ENCODE results near the gene TCOF1.

- no peak for TF ChIP-seq CTCF (IDR thresholded peaks at IDR 0.05; ENCODE audit: insufficient read depth, low read length)
- TF ChIP-seq GABPA (IDR thresholded peaks at IDR 0.05; ENCODE audit: low read depth), result no peak
- no peak for TF ChIP-seq SPI1 (IDR thresholded peaks at IDR 0.05; ENCODE audit: borderline replicate concordance, low read depth)
- no peak for TF ChIP-seq REST (IDR thresholded peaks at IDR 0.05; ENCODE audit: insufficient replicate concordance, low read depth)
Observed at GRCh38 chr5:150329038-150329437, 28.5 kb upstream of the TCOF1 start.
